ENCODE results near the gene ANXA6.

ANXA6 gene

GRCh38 chr5:151084363-151084762, 73.2 kb downstream of the ANXA6 start:
- no peak for DNase-seq (ENCODE audit: low read depth in 1 of 2, low spot score in 1 of 2)

- DNase-seq (ENCODE audit: low read depth in 1 of 2, low spot score in 1 of 2), result peak; percentile 30 to 67
Observed at GRCh38 chr5:151083081-151083676, 74.4 kb downstream of the ANXA6 start.

- no peak for DNase-seq (ENCODE audit: low read depth in 1 of 2, low spot score in 1 of 2)
Observed at GRCh38 chr5:151082282-151082902, 75.2 kb downstream of the ANXA6 start.

- no peak for DNase-seq (ENCODE audit: low read depth in 1 of 2, low spot score in 1 of 2)
Observed at GRCh38 chr5:151081431-151082281, 75.9 kb downstream of the ANXA6 start.

GRCh38 chr5:151080613-151081430, 76.8 kb downstream of the ANXA6 start, which contains the start of gene TNIP1:
TNIP1 (minus strand) TSS chr5:151081034; CDS start chr5:151065095, 15,939 bp downstream.
- peak; percentile 84 to 86 for DNase-seq (ENCODE audit: low read depth in 1 of 2, low spot score in 1 of 2)

DNA sequence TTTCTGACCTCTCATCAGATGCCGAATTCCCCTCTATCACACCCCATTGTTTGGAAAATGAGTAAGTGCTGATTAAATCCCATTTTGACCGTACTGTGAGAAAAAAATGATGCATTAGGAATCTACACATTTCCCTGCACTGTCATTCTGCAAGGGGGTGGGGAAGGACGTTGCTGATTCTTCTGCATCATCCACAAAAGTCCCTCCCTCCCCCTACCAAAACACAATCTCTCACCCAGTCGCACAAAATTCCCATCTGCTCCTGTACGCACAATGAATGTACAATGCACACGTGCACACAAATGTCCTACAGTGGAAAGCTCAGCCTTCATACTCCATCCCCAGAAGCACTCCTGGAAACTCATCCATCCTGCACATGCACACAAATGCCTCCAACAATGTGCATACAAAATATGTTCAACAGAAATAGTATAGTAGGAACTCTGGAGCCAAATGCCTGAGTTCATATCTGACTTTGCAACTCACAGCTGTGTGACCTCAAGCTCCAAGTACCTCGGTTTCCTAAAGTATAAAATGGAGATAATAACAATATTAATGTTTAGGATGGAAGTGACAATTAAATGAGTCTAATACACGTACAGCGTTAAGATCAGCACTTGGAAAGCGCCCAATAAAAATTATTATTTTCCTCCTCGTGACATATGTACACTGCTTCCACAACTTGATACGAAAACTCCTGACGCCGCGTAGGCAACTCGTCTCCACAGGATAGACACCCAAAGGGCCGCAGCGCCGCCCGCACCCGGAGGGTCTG, 77.6 kb downstream of the ANXA6 start:
- DNase-seq (ENCODE audit: low read depth in 1 of 2, low spot score in 1 of 2), result peak in 1 of 2 donors; percentile 63

DNA sequence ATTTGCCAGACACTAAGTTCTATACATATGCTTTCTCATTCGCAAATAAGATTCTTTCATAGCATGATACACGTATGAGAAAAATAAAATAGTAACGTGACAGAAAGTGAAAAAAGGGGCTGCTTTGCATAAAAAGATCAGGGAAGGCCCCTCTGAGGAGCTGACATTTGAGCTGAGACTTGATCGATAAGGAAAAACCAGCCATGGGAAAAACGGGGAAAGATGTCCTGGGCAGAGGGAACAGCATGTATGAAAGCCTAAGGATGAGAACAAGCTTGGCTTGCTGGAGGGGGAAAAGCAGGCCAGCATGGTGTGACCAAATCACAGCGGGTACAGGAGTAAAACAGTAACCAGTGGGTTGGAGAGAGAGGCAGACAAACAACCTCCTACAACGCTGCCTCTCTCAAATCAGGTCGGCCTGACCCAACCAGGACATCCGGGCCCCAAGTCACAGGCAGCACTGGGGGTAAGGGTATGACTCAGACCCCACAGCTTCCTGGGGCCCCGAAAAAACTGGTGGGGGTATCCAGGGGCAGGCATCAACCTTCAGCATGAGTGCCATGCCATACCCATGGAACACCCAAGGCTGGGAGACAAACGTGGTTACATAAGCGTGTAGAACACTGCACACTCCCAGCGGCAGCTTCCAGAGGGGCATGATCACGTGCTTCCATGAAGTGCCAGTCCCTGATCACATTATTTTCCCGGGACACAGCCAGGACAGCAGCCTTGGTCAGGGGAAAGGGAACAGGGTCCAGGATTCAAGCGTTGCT, 78.9 kb downstream of the ANXA6 start:
- peak; percentile 53 to 69 for DNase-seq (ENCODE audit: low read depth in 1 of 2, low spot score in 1 of 2)

DNA sequence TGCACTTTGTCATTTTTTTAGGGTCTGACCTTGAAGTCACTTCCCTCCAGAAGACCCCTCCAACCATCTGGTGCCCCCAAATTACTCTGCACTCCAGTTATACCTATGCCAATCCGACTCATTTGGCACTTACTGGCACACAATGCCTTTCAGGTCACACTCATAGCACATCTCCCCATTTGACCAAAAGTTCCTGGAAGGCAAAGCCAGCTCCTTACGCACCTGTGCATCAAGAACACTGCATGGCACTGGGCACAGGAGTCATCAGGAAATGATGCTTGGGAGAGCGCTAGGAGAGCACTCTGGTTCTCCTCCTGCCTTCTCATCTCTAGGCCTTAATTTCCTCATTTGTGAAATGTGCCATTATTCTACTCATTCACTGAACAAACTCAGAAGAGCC, 79.6 kb downstream of the ANXA6 start:
- DNase-seq (ENCODE audit: low read depth in 1 of 2, low spot score in 1 of 2), result no peak

DNA sequence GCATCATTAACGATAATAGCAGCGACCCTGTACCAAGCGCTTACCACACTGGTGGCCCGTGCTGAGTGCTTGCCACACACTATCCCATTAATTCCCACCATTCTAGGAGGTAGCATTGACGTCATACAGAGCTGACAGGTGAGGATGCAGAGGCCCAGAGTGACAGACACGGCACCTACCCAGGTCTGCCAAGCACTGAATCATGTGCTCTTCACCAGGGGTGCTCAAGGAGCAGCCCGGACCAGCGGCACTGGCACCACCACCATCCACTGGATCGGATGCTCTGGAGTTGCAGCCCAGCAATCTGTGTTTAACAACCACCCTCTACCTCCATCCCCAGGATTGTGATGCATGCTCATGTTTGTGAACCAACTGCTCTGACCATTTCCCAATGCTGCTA, 80.2 kb downstream of the ANXA6 start:
- DNase-seq (ENCODE audit: low read depth in 1 of 2, low spot score in 1 of 2), result no peak

- DNase-seq (ENCODE audit: low read depth in 1 of 2, low spot score in 1 of 2), result no peak
Observed at GRCh38 chr5:151076616-151077015, 81.0 kb downstream of the ANXA6 start.

DNA sequence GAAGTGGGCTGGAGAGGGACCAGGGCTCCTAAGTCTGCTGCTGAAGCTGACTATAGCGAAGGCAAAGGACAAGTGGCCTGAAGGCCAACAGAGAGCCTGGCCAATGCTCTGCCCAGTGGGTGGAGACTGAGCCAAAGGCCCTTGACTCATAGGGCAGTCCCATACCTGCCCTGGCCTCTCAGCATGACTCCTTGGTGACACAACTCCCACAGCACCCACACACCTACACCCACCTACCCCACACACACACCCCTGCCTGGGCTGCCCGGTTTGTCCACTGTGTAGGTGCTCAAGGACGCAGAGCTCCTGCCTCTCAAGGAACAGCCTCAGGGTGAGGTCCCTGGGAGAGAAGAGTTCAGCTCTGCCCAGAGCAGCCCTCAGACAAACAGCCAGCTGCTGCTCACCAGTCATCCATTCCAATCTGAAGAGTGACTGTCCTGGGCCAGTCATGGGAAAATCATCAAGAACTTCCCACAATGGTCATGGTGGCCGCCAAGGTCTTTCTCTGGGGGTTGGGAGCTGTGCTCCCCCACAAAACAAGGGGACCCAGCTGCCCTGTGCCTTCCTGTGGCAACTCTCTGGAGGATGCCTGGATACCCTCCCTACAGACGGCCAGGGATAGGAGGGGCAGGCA, 81.8 kb downstream of the ANXA6 start:
- DNase-seq (ENCODE audit: low read depth in 1 of 2, low spot score in 1 of 2), result no peak

GRCh38 chr5:151074557-151074956, 83.0 kb downstream of the ANXA6 start:
- DNase-seq (ENCODE audit: low read depth in 1 of 2, low spot score in 1 of 2), result no peak

DNA sequence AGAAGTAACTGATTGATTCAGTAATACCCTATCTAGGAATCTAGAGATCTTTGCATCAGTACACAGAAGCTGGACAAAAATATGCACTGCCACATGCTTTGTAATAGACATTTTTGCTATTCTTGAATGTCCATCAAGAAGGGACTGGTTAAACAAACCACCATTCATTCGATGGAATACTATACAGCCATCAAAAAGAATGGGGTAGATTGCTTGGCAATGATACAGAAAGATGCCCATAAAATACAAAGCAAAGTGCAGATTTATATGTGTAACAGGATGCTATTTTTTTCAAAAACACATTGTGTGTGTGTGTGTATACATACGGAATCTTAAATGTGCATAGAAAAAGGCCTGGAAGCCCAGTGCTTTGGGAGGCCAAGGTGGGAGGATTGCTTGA, 84.3 kb downstream of the ANXA6 start:
- no peak for DNase-seq (ENCODE audit: low read depth in 1 of 2, low spot score in 1 of 2)

GRCh38 chr5:151072630-151073025, 85.0 kb downstream of the ANXA6 start:
- no peak for DNase-seq (ENCODE audit: low read depth in 1 of 2, low spot score in 1 of 2)

DNA sequence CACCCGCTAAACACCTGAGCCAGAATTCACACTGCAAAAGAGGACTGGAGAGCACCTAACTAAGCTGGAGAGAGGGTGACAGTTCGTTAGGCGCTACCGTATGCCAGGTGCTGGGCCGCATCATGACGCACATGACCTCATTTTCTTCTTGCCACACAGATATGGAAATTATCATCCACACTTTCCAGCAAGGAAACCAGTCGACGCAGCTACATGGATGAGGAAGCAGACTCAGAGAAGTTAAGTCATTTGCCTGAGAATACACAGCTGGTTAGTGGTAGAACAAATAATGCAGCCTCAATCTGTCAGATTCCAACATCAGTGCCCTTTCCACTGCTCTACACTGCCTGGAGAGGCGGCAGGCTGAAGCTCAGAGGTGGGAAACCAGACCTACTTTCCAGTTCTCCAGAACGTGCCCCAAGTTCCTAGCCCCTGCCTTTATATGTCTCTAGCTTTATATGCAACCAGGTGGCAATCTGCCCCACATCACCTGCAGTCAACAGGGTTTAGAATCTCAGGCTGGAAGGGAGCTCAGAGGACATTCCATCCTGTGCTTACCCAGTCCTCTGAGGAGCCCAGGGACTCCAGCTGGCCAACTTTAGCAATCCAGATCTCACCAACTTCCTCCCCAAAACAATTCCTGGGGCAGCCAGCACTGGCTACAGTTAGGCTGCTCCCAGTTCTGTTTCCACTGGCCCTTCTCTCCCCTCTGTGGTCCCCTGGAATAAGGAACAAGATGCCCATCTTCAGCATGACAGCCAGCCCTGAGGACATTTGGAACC, 85.5 kb downstream of the ANXA6 start:
- no peak for DNase-seq (ENCODE audit: low read depth in 1 of 2, low spot score in 1 of 2)

GRCh38 chr5:151071021-151071420, 86.6 kb downstream of the ANXA6 start:
- DNase-seq (ENCODE audit: low read depth in 1 of 2, low spot score in 1 of 2), result no peak

- no peak for DNase-seq (ENCODE audit: low read depth in 1 of 2, low spot score in 1 of 2)
Observed at GRCh38 chr5:151070449-151070848, 87.1 kb downstream of the ANXA6 start.

GRCh38 chr5:151068433-151069197, 89.0 kb downstream of the ANXA6 start:
- no peak for DNase-seq (ENCODE audit: low read depth in 1 of 2, low spot score in 1 of 2)
